ENCODE data around the gene LRRN2. TPM values are rescaled to one million over a fixed set of nuclear protein-coding genes. Genes with fewer than 3 reads are reported as not detected.
"Not testable (repeated sequence)": the region's sequence is repeated elsewhere in the genome, so short reads cannot be mapped to it uniquely, and the experiment has no call there.

The LRRN2 gene
- total RNA-seq, 1 donor from 2014 or later, result 7.7 TPM

GRCh38 chr1:204640578-204640977 lies 45.0 kb downstream of the LRRN2 start:
- DNase-seq (ENCODE audit: low spot score in 2 of 2) (no peak), FAIRE-seq (no peak)

DNA sequence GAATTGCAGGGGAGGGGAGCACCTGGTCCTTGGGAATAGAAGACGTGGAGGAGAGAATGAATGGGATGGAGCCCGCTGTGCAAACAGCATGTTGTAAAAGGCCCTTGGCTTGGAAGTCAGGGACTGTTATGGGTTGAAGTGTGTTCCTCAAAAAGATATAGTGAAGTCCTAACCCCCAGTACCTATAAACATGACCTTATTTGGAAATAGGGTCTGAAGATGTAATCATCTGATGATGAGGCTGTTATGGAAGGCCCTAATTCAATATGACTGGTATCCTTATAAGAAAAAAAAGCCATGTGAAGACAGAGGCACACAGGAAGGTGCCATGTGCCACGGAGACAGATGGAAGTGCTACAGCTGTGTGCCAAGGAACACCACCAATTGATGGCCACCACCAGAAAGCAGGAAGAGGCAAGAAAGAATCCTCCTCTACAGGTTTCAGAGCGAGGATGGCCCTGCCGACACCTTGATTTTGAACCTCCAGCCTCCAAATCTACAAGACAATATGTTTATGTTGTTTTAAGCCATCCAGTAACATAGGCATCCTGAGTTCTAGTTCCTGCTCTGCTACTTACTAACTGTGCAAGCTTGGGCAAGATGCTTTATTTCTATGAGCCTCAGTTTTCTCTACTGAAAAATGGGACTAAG lies 51.2 kb downstream of the LRRN2 start:
- FAIRE-seq, result no peak
- DNase-seq (ENCODE audit: low spot score in 2 of 2), result no peak

DNA sequence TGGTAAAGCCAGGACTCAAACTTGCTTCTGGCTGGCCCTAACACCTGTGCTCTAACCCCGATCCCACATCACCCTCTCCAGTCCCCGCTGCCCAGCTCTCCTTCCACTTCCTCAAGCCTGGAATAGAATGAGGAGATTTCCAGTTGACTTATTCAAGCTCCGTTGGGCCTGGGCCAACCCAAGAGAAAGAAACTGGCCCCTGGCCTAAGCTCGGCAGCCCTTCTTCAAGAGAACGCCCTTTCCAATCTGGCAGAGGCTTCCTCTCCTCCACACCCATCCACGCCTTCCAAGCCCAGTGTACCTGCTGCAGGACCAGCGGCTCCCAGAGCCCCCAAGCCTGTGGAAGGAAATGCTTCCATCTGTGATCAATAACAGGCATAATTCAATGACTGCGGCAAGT lies 51.9 kb downstream of the LRRN2 start:
- FAIRE-seq, result no peak
- no peak for DNase-seq (ENCODE audit: low spot score in 2 of 2)

GRCh38 chr1:204630132-204630905 lies 55.2 kb downstream of the LRRN2 start:
- FAIRE-seq (no peak), DNase-seq (ENCODE audit: low spot score in 2 of 2) (no peak)

GRCh38 chr1:204629459-204629858 lies 56.1 kb downstream of the LRRN2 start:
- not testable (repeated sequence) for FAIRE-seq; DNase-seq (ENCODE audit: low spot score in 2 of 2)

- no peak for DNase-seq (ENCODE audit: low spot score in 2 of 2)
- no peak for FAIRE-seq
Measured at GRCh38 chr1:204628868-204629267, 56.7 kb downstream of the LRRN2 start.

- FAIRE-seq, result no peak
- no peak for DNase-seq (ENCODE audit: low spot score in 2 of 2)
Measured at GRCh38 chr1:204627436-204627835, 58.1 kb downstream of the LRRN2 start.

DNA sequence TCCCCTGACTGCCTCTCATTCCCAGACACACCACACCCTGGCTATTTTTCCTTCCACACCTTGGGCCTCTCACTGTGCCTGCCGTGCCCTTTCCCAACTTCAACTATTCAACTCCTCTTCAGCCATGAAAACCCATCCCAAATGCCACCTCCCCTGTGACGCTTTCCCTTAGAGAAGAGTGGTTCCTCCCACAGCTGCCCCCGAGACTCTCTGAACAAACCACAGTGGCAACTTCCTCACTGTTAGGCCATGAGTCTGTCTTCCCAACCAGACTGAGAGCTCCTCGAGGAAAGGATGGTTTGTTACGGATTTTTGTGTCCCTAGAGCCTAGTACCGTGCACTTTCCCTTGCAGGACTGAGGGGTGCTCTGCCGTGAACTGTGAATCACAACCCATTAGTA lies 59.2 kb downstream of the LRRN2 start:
- no peak for FAIRE-seq
- no peak for DNase-seq (ENCODE audit: low spot score in 2 of 2)

- FAIRE-seq, result no peak
- DNase-seq (ENCODE audit: low spot score in 2 of 2), result no peak
Measured at GRCh38 chr1:204624631-204625216, 60.8 kb downstream of the LRRN2 start.

DNA sequence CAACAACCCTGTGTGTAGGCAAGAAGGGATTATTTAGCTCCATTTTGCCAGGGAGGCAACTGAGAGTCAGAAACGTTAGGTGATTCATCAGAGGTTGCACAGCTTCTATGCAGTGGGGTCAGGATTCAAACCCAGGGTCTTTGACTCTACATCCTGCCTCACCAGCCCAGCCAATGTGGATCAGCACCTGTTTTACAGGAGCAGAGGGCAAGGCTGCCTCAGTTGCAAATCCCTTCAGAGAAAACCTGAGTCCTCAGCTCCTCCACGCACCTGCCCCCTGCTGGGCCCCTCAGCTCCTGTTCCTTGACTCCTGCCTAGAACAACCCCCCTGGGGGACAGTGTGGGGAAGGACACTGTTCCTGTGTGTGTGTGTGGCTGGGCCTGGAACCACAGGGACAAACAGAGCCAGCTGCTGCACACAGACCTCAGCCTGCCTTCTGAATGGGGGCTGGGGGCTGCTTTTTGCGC lies 61.6 kb downstream of the LRRN2 start:
- no peak for DNase-seq (ENCODE audit: low spot score in 2 of 2)
- FAIRE-seq, result no peak

DNA sequence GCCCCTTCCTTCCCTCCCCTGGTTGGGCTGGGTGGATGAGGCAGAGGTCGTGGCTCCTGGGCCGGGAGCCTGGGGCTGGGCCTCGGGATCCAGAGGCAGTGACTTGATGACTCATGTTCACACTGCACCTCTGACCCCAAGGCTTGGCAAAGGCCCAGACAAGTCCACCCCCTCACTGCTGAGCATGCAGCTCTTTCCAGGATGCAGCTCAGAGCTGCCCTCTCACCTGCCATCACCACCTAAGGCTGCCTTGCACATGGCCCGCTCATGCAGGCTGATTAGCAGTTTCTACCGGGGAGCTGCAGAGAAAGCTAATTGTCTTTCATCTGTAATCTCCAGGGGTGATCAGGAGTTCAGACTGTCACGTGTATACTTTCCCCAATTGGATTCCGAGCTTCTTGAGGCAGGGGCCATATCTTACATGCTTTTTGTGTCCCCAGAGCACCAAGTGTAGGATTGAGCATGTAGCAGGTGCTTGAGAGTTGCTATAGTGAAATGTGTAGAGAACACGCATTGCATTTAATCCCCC lies 62.1 kb downstream of the LRRN2 start:
- FAIRE-seq, result no peak
- DNase-seq (ENCODE audit: low spot score in 2 of 2), result no peak

DNA sequence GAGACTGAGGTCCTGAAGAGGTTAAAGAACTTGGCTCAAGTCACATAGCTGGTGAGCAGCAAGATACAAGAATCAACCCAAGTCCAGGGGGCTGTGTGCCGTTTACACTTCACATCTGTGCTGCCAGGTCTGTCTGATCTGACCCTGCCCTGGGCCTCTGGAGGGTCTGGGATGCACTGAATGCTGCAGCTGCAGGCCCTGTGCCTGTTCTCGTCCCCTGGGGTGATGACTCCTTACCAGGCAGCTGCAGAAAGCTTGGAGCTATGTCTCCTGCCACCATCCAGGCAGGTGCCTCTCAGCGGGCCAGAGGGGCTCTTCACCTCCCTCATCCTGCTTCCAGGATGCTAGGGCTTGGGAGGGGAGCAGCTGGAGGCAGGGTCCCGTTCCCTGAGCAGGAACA lies 63.5 kb downstream of the LRRN2 start:
- FAIRE-seq, result no peak
- no peak for DNase-seq (ENCODE audit: low spot score in 2 of 2)

- DNase-seq (ENCODE audit: low spot score in 2 of 2) (no peak), FAIRE-seq (no peak)
Measured at GRCh38 chr1:204621396-204621795, 64.1 kb downstream of the LRRN2 start.

DNA sequence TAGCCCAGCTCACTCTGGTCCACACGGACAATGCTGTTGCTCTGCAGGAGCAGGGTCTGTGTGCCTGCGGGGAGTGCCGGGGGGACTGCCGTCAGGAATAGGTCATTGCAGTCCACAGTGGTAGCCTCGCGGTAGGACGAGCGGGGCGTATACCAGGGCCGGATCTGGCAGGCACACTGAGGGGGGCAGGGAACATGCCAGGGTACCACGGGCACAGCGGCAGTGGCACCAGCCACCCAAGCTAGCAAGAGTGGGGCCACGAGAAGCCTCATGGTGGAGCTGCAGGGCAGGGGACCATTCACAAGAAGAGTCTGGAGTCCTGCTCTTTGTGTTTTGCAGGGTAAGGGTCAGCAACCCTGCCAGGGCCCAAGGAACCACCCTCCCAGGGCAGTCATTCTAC lies 65.8 kb downstream of the LRRN2 start:
- DNase-seq (ENCODE audit: low spot score in 2 of 2) (no peak), FAIRE-seq (no peak)

GRCh38 chr1:204618148-204618760 lies 67.3 kb downstream of the LRRN2 start:
- FAIRE-seq (no peak), DNase-seq (ENCODE audit: low spot score in 2 of 2) (no peak)

- DNase-seq (ENCODE audit: low spot score in 2 of 2), result peak; percentile 8 to 27
- FAIRE-seq, result no peak
Measured at GRCh38 chr1:204617256-204618147, 68.0 kb downstream of the LRRN2 start.

DNA sequence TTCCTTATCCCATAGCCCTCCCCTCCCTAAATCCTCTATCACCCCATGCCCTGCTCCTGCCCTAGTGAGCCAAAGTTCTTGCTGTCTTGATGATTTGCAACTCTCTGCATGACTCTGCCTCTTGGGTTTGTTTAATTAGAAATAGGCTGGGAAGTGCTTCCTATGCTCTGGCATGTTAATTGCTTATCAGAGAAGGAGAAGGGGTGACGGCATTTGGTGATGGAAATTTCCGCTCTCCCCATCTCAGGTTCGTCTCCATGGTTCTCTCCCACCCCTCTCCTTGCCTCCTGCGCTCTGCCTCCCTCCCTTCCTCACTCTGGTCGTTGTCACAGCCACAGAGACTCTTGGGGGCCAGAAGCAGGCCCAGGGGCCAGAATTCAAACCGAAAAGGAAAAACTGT lies 68.9 kb downstream of the LRRN2 start:
- FAIRE-seq, result no peak
- DNase-seq (ENCODE audit: low spot score in 2 of 2), result no peak

- DNase-seq (ENCODE audit: low spot score in 2 of 2) (no peak), FAIRE-seq (no peak)
Measured at GRCh38 chr1:204615881-204616280, 69.7 kb downstream of the LRRN2 start.

DNA sequence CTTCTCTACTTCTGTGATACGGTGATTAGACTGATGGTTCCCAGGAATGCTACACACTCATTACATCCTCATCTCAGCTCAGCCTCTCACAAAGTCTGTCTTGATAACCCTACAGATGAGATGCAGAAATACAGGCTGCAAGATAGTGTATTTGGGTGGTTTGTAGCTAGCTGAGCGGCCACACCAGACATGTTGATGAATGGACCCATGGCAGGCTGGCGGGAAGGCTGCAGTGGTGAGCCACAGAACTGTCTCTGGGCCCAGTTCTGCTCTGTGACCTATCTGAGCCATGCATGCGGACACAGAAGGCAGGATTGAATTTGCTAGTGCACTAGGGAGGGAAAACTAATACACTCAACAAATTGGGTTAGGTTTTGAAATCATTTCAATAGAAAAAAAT lies 71.9 kb downstream of the LRRN2 start:
- FAIRE-seq (no peak), DNase-seq (ENCODE audit: low spot score in 2 of 2) (no peak)

GRCh38 chr1:204612326-204612725 lies 73.2 kb downstream of the LRRN2 start:
- DNase-seq (ENCODE audit: low spot score in 2 of 2) (no peak), FAIRE-seq (no peak)
